ENCODE measurements around the gene PDS5A.
"Not testable (repeated sequence)": the region's sequence is repeated elsewhere in the genome, so short reads cannot be mapped to it uniquely, and the experiment has no call there.

The PDS5A gene

DNA sequence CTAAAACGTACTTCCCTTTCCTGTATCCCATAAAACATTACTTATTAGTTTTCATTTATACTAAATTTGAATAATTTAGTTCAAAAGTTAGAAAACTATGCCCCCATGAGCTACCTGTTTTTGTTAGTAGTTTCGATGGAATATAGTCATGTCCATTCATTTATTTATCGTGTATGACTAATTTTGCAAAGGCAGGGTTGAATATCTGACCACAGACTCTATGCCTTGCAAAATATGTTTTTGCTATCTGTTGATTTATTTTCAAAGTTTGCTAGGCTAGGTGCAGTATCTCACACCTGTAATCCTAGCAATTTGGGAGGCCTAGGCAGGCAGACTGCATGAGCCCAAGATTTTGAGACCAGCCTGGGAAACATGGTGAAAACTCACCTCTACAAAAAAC lies 78.4 kb downstream of the PDS5A start:
- no peak for FAIRE-seq

DNA sequence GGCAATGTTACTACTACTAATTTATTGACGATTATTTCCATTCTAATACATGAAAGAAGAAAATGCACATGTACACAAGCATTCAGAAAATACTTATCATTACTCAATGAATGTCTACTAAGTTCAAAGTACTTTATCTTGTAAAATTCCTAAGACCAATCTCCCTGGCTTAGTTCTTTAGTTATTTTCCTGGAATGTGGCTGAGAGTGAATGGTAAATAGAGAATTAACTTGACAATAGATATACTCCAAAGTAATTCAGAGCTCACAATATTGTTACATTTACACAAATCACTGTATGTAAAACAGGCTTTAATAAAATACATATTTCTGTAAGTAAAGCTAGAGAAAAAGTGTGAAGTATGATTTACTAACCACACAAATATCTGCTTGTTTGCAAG lies 79.7 kb downstream of the PDS5A start:
- FAIRE-seq = no peak

DNA sequence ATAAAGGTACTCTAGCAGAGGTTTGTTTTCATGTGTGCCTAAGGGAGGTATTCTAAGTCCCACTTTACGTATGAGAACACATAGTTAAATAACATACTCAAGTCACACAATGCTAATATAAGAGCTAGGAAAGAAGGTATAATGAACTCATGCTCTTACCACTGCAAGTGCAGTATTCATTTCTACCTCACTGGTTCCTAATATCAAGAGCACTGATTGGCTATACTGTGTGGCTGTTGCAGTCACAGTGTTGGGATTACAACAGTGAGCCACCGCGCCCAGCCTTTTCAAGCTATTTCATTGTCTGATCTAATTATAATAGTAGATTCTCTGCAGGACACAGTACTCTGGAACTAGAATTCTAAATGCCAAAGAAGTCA lies 84.0 kb downstream of the PDS5A start:
- no peak for FAIRE-seq

DNA sequence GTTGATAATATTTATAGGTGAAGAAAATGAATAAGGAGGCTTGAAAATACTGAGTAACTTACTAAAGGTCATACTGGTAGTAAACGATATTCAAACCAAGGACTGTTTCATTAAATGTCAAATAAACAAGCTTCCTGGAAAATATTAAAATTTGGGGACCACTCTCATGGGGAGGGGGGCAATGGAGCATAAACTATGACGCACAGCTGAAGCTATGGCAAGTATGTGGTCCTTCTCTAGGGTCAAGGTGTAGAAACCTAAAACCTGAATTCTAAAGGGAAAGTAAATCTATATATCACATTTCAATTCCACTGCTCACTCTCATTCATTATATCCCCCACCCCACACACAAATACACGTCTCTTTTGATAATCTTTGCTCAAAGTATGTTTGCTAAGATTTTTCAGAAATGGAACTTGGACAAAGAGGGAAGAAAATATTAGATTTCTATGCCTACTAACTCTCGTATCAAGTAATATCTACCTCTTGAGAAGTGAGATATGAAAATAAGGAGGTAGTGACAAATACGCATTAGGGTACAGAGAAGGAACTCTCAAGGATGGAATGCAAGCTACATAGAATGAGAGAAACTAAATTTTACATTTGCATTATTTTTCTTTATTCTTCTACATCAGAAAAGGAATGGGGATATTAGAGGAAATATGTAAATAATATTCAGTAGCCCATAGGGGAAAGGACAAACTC lies 84.6 kb downstream of the PDS5A start:
- FAIRE-seq = no peak

DNA sequence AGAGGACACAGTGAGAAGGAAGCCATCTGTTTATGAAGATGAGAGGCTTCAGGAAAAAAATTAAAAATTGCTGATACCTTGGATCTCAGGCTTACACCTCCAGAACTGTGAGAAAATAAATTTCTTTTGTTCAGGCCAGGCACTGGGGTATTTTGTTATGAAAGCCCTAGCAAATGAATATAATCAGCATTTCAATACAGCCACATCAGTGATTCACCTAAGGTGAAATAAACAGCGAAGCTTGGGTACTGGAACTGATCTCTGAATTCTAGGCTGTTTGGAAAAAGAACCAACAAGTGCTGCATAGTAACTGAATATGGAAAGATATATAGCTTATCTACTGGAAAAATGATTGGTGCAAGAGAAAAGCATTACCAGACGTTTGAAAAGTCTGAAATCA lies 88.5 kb downstream of the PDS5A start:
- FAIRE-seq = no peak

DNA sequence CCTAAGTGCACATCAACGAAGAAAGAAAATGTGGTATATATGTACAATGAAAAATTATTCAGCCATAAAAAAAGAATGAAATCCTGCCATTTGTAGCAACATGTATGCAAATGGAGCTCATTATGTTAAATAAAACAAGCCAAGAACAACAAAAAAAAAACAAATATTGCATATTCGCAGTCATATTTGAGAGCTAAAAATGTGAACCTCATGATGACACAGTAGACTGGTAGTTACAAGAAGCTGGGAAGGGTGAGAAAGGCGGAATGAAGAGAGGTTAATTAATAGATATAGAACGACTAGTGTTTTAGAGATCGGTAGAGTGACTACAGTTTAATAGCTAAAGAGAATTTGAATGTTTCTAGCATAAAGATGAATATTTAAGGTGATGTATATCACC lies 89.2 kb downstream of the PDS5A start:
- no peak for FAIRE-seq

DNA sequence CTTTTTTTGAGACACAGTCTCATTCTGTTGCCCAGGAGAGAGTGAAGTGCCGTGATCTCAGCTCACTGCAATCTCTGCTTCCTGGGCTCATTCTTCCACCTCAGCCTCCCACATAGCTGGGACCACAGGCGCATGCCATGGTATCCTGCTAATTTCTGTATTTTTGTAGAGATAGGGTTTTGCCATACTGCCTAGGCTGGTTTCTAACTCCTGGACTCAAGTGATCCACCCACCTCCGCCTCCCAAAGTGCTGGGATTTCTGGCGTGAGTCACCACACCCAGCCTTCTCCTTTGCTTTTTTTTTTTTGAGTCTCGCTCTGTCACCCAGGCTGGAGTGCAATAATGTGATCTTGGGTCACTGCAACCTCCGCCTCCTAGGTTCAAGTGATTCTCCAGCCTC lies 94.1 kb downstream of the PDS5A start:
- no peak for FAIRE-seq

DNA sequence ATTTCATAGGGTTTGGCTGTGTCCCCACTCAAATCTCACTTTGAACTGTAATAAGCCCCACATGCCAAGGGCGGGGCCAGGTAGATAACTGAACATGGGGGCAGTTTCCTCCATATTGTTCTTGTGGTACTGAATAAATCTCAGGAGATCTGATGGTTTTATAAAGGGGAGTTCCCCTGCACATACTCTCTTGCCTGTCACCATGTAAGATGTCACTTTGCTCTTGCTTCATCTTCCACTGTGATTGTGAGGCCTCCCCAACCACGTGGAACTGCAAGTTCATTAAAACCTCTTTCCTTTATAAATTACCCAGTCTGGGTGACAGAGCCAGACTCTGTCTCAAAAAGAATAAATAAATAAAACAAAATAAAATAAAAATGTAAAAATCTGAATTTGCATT lies 95.9 kb downstream of the PDS5A start:
- FAIRE-seq = no peak

DNA sequence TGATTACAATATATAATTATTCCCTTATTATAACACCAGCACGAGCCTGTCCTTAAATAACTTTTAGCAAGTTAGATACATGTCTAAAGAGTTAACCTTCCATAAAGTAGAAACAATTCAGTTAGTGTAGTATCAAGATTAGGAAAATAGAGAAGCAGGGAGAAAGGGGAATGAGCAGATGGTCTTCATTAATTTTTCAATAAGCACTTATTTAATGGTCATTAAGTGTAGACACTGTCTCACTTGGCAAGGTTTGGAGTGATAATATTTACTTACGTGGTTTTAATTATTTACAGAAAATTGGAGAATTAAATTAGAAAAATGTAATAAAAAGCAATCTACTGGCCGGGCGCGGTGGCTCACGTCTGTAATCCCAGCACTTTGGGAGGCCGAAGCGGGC lies 99.7 kb downstream of the PDS5A start:
- FAIRE-seq = no peak

DNA sequence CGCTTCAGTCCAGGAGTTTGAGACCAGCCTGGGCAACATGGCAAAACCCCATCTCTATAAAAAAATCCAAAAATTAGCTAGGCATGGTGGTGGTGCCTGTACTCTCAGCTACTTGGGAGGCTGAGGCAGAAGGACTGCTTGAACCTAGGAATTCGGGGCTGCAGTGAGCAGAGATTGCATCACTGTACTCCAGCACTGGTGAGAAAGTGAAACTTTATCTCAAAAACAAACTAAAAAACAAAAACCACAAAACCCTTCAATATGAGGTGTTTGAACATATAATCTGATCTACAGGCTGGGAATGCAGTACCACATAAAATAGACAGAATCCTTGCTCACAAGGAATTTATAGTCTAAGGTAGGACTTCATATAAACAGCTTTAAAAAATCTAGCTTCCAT lies 103.9 kb downstream of the PDS5A start:
- FAIRE-seq = no peak

DNA sequence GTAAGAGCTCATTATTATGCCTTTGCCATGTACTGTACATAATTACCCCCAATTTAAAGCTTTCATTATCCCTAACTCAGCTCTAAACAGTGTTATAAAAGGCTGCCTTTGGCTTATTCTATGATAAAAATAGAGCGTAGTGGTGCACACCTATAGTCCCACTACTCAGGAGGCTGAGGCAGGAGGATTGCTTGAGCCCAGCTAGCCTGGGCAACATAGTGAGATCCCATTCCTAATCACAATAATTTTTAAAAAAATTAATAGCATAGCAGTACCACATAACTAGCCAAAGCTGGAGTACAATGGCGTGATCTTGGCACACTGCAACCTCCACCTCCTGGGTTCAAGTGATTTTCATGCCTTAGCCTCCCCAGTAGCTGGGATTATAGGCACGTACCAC lies 112.4 kb downstream of the PDS5A start:
- no peak for FAIRE-seq

DNA sequence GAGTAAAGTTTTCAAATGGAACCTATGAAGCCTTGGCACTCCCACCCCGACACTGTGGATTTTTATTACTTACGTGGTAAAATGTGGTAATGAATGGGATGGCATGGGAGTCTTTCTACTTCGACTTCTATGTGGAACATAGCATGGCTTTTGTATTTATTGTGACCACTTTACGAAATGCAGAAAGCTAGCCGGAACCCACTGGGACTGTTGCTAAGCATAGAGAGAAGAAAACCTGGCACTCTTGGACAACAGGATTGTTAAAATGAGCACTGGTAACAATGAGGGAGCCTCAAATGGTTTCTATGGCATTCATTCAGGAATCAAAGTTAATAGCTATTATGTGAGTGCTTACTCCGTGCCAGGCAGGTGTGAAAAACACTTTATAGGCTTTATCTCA lies 113.3 kb downstream of the PDS5A start:
- no peak for FAIRE-seq

DNA sequence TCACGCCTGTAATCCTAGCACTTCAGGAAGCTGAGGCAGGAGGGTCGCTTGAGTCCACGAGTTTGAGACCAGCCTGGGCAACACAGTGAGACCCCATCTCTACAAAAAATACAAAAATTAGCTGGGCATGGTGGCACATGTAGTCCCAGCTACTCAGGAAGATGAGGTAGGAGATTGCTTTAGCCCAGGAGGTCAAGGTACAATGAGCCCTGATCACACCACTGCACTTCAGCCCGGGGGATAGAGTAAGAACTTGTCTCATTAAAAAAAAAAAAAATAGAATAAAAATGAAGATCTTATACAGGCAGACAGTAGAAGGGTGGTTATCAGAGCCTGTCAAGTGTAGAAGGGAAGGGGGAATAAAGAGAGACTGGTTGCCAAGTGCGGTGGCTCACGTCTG lies 116.9 kb downstream of the PDS5A start:
- no peak for FAIRE-seq

DNA sequence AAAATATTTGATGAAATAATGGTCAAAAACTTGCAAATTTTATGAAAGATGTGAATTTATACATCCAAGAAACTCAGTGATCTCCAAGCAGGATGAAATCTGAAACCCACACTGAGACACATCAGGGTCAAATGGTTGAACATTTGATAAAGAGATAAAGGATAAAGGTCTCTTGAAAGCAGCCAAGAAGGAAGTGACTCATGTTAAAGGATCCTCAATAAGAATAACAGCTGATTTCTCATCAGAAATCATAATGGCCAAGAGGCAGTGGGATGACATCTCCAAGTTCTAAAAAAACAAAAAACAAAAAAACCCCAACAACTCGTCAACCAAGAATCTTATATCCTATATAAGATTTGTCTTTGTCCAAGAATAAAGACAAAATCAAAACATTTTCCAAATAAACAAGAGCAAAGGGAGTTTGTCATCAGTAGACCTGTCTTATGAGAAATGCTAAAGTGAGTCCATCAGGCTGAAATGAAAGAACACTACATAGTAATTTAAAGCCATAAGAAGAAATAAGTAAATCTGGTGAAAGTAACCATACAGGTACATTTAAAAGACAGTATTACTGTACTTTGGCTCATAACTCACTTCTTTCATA lies 121.7 kb downstream of the PDS5A start:
- no peak for FAIRE-seq

DNA sequence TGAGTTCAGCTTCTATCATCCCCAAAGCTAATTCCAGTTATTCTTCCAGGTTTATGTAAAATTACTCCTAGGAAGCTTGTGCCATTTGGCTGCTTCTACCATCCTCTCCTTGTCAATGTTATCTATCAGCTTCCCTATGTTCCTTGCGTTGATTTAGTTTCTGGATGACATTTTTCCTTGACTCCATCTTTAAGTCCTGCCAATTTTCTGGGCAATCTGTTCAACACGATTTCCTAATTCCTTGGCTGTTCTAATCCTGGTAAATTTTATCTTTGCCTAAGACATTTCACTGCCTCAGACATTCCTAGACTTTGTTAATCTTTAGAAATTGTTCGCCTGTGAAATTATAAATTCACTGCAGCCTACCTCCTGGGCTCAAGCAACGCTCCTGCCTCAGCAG lies 125.1 kb downstream of the PDS5A start:
- no peak for FAIRE-seq

DNA sequence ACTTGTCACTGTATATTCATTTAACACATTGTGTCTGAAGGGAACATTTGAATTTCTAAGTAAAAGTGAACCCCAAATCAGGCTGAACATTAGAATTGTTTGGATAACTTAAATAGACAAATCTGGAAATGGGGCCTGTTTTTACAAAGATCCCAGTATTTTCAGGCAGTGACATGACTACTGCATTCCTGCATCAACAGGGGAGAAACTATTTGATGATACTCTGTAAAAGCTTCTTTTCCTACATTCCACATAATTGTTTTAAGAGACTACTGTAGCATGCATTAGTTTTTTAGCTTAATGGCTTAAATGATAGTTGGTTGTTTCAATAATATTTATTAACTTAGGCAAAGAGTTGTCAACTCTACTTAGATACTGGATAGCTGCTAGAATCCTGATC lies 127.0 kb downstream of the PDS5A start:
- no peak for FAIRE-seq

DNA sequence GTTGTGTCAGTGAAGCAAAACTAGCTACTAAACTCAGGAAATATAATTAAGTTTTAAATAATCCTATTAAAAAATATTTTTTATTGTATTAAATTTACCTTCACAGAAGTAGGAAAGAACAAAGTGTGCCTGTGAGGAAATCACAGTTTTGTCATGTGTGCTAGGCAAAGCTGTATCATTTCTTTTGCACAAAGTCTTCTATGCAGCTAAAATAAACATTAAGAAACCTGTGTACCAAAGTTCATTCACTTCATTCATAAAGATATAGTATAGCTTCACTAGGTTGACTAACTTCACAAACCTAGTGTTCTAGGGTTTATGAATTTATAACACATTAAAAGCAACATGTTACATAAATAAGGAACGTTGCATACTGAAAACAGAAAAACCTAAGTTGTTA lies 131.0 kb downstream of the PDS5A start:
- no peak for FAIRE-seq

DNA sequence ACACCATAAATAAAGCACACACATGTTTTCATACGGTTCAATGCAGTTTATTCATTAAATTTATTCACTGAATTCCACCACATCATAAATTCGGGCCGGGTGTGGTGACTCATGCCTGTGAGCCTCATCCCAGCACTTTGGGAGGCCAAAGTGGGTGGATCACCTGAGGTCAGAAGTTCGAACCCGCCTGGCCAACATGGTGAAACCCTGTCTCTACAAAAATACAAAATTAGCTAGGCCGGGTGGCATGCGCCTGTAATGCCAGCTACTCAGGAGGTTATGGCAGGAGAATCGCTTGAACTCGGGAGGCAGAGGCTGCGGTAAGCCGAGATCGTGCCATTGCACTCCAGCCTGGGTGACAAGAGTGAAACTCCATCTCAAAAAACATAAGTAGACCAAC lies 131.6 kb downstream of the PDS5A start:
- FAIRE-seq = no peak

DNA sequence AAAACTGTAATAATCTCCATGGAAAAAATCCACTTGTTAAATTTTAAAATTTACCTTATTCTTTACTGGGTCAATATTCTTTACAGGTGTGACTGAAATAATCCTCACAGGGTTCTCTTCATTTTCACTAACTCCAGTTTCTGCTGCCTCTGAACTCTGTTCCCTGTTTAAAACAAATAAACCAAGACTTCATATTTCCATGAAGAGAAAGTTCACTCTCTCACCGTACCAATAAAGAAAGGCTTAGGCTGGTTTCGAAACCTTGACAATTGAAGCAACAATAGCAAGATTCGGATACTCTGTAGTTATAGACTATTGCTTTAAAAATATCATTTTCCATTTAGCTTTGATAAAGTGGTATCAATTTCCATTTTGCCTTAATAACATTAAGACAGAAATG lies 135.8 kb downstream of the PDS5A start:
- FAIRE-seq = no peak

DNA sequence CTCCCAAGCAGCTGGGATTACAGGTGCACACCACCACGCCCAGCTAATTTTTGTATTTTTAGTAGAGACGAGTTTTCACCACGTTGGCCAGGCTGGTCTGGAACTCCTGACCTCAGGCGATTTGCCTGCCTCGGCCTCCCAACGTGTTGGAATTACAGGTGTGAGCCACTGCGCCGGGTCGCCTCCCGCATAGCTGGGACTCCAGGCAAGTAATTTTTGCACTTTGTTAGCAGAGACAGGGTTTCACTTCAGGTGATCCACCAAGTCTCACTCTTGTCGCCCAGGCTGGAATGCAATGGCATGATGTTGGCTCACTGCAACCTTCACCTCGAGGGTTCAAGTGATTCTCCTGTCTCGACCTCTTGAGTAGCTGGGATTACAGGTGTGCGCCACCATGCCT lies 137.2 kb downstream of the PDS5A start:
- FAIRE-seq = not testable (repeated sequence)

DNA sequence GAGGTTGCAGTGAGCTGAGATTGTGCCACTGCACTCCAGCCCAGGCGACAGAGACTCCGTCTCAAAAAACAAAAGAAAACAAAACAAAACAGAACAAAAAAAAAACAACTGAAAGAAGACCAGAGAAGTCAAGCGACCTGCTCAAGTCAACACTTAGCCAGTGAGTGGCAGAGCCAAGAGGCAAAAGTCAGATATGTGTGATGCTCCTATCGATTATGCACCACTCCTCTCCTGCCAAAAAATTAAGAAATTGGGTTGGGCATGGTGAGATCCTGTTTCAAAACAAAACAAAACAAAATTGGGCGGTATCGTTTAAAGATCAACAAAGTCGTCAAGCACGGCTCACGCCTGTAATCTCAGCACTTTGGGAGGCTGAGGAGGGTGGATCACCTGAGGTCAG lies 137.7 kb downstream of the PDS5A start:
- no peak for FAIRE-seq

DNA sequence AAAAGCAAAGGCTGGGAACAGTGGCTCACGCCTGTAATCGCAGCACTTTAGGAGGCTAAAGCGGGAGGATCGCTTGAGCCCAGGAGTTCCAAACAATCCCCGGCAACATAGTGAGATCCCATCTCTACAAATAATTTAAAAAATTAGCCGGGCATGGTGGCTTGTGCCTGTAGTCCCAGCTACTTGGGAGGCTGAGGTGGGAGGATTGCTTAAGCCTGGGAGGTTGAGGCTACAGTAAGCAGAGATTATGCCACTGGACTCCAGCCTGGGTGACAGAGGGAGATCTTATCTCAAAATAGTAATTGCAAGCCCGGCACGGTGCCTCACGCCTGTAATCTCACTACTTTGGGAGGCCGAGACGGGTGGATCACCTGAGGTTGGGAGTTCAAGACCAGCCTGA lies 139.3 kb downstream of the PDS5A start:
- FAIRE-seq = not testable (repeated sequence)

DNA sequence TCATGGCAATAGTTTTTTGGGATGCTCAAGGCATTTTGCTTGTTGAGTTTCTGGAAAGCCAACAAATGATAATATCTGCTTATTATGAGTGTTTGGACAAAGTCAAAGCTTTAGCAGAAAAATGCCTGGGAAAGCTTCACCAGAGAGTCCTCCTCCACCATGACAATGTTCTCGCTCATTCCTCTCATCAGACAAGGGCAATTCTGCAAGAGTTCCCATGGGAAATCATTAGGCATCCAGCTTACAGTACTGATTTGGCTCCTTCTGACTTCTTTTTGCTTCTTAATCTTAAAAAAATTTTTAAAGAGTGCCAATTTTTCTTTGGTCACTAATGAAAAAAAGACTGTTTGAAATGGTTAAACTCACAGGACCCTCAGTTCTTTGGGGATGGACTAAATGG lies 143.4 kb downstream of the PDS5A start:
- no peak for FAIRE-seq

DNA sequence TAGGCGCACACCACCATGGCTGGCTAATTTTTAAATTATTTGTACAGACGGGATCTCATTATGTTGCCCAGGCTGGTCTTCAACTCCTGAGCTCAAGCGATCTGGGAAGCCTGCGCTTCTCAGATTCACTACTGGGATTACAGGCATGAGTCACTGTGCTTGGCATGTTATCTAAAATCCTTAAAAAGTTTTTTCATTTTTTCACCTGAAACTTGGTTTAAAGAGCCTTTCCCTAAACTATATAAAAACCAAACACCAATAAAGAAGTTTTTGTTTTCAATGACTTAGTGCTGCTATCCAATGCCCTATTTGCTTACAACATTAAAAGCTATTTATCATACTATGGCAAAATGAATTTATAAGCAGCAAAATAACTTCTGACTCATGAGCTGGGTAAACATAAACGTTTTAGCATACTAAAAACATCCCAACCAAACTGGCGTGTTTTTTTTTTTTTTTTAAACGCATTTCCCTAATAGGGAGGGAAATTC lies 151.9 kb downstream of the PDS5A start:
- FAIRE-seq = no peak

DNA sequence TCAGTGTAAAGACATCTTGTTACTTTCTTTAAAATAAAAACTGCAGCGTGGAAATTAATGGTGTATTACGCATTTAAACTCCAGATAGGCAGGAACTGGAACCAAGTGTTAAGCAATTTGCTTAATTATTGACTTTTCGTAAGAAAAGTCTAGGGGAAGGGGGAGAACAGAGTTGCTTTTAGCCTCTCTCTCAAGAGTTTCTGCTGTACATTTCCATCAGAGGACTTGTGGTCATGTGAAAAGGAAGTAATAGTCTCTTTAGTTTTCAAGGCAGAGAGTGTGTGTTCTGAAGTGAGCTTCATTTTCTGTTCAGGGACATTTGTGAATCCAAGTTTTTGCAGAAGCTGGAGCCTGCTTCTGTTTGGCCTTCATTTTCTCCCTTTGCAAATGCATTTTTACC lies 152.6 kb downstream of the PDS5A start:
- no peak for FAIRE-seq

Data from A204.1 (cell line).